Neural progenitor cell (in vitro differentiated cells): ENCODE measurements around the gene RNF214. TPM values are rescaled to one million over a fixed set of nuclear protein-coding genes. Genes with fewer than 3 reads are reported as not detected.

Experiments used
- DNase-seq: peaks from one replicate; pipeline ENCODE4 v3.0.0-alpha.2; 2016; ENCODE audit warnings: low spot score
- H2AFZ ChIP-seq: fragments of 200-600 bp; sonication (generic); replicated peaks from 2 replicates; pipeline ENCODE4 v1.6.1; 2016; ENCODE audit warnings: antibody characterized with exemption
- H3F3A ChIP-seq: fragments of 200-600 bp; sonication (generic); 2 replicates; pipeline ENCODE4 v1.6.1; 2016; ENCODE audit warnings: antibody characterized with exemption, low read depth
- H3K27ac ChIP-seq: fragments of 200-600 bp; sonication (generic); 2 replicates; pipeline ENCODE4 v1.5.1; 2016; ENCODE audit warnings: mild to moderate bottlenecking
- H3K27me3 ChIP-seq: fragments of 200-600 bp; sonication (generic); 2 replicates; pipeline ENCODE4 v1.6.1; 2016; ENCODE audit warnings: mild to moderate bottlenecking, moderate library complexity
- H3K36me3 ChIP-seq: fragments of 200-600 bp; sonication (generic); 2 replicates; pipeline ENCODE4 v1.5.1; 2016
- H3K4me1 ChIP-seq: fragments of 200-600 bp; sonication (generic); 2 replicates; pipeline ENCODE4 v1.6.1; 2016; ENCODE audit warnings: mixed run types
- H3K4me2 ChIP-seq: fragments of 200-600 bp; sonication (generic); 2 replicates; pipeline ENCODE4 v1.6.1; 2016
- H3K4me3 ChIP-seq: fragments of 200-600 bp; sonication (generic); 2 replicates; pipeline ENCODE4 v1.5.1; 2016
- H3K79me2 ChIP-seq: fragments of 200-600 bp; sonication (generic); 2 replicates; pipeline ENCODE4 v1.6.1; 2016; ENCODE audit warnings: low read depth
- H3K9ac ChIP-seq: fragments of 200-600 bp; sonication (generic); 2 replicates; pipeline ENCODE4 v1.6.1; 2016
- H3K9me3 ChIP-seq: fragments of 200-600 bp; sonication (generic); 2 replicates; pipeline ENCODE4 v1.5.1; 2016; ENCODE audit warnings: low read depth
- H4K20me1 ChIP-seq: fragments of 200-600 bp; sonication (generic); 2 replicates; pipeline ENCODE4 v1.6.1; 2016; ENCODE audit warnings: low read depth
- H3K27ac Mint-ChIP-seq: 3 replicates; pipeline ENCODE4 v1.8.0; 2021; ENCODE audit warnings: mixed read lengths
- H3K27me3 Mint-ChIP-seq: 2 replicates; pipeline ENCODE4 v1.8.0; 2022; ENCODE audit warnings: low read depth, mild to moderate bottlenecking, inconsistent platforms, moderate library complexity, mixed read lengths; ENCODE audit not compliant: insufficient read depth
- H3K36me3 Mint-ChIP-seq: 3 replicates; pipeline ENCODE4 v1.8.0; 2021; ENCODE audit warnings: mixed read lengths
- H3K4me1 Mint-ChIP-seq: 3 replicates; pipeline ENCODE4 v1.8.0; 2021; ENCODE audit warnings: mixed read lengths
- H3K4me3 Mint-ChIP-seq: 3 replicates; pipeline ENCODE4 v1.8.0; 2021; ENCODE audit warnings: mild to moderate bottlenecking, moderate library complexity, mixed read lengths
- H3K9me3 Mint-ChIP-seq: 3 replicates; pipeline ENCODE4 v1.8.0; 2020; ENCODE audit warnings: mixed read lengths
- CTCF ChIP-seq: fragments of 200-600 bp; sonication (generic); IDR thresholded peaks from 2 replicates; pipeline ENCODE4 v1.5.1; 2017; ENCODE audit warnings: antibody characterized with exemption, mild to moderate bottlenecking
- EZH2 ChIP-seq: fragments of 200-600 bp; sonication (generic); IDR thresholded peaks from 2 replicates; pipeline ENCODE4 v1.6.1; 2017; ENCODE audit warnings: antibody characterized with exemption, mild to moderate bottlenecking, moderate library complexity
- EZH2phosphoT487 ChIP-seq: fragments of 200-600 bp; sonication (generic); IDR thresholded peaks from 2 replicates; pipeline ENCODE4 v1.6.1; 2017; ENCODE audit warnings: antibody characterized with exemption
- small RNA-seq: library from RNA; depleted of rRNA; stranded (forward); fragments of <200 nt; gene quantifications from one replicate; pipeline ENCODE3, GENCODE V24; 2015
- total RNA-seq: library from RNA; depleted of rRNA; stranded (reverse); fragments of >200 nt; gene quantifications from 2 replicates; pipeline ENCODE4 v1.2.3, GENCODE V29; 2015; ENCODE audit warnings: low replicate concordance

Gene RNF214
- total RNA-seq, 1 donor from 2014 or later: 43.6 TPM

GRCh38 chr11:117334896-117335295 lies 102.4 kb downstream of the RNF214 start:
- H3K9me3 ChIP-seq: no peaks in the 10 kb centered on the region
- H3K4me1 ChIP-seq: peaks cover 16% of the 10 kb centered on the region
- Mint-ChIP-seq H3K27me3 (no peaks in the 10 kb centered on the region), H3K4me1 (peaks cover 2% of the 10 kb centered on the region), H3K36me3 (peaks cover 7% of the 10 kb centered on the region), H3K4me3 (no peak overlapping the region), H3K27ac (no peak overlapping the region), H3K9me3 (no peaks in the 10 kb centered on the region)
- H3K9ac ChIP-seq: no peak overlapping the region
- H3K79me2 ChIP-seq: no peaks in the 10 kb centered on the region
- H4K20me1 ChIP-seq: peaks cover 6% of the 10 kb centered on the region
- H3K4me2 ChIP-seq: peak overlapping the region; percentile 35
- no peaks in the 10 kb centered on the region for H3K36me3 ChIP-seq
- no peaks in the 10 kb centered on the region for H3K27me3 ChIP-seq
- no peak overlapping the region for H2AFZ ChIP-seq
- no peak for DNase-seq
- TF ChIP-seq EZH2phosphoT487 (no peak), EZH2 (no peak), CTCF (no peak)
- no peak overlapping the region for H3K27ac ChIP-seq
- no peak overlapping the region for H3K4me3 ChIP-seq
- H3F3A ChIP-seq: peaks cover 7% of the 10 kb centered on the region

- no peaks in the 10 kb centered on the region for H3K36me3 ChIP-seq
- H3K4me3 ChIP-seq: no peak overlapping the region
- no peak for DNase-seq
- no peak overlapping the region for H3K4me2 ChIP-seq
- no peak overlapping the region for H3K4me3 Mint-ChIP-seq
- H3K9me3 ChIP-seq: no peaks in the 10 kb centered on the region
- no peaks in the 10 kb centered on the region for H3K27me3 Mint-ChIP-seq
- peaks cover 7% of the 10 kb centered on the region for H3K36me3 Mint-ChIP-seq
- no peak overlapping the region for H3K9ac ChIP-seq
- no peaks in the 10 kb centered on the region for H3K9me3 Mint-ChIP-seq
- peaks cover 6% of the 10 kb centered on the region for H4K20me1 ChIP-seq
- H3K27me3 ChIP-seq: no peaks in the 10 kb centered on the region
- no peaks in the 10 kb centered on the region for H3K4me1 Mint-ChIP-seq
- H3K27ac ChIP-seq: no peak overlapping the region
- no peak overlapping the region for H2AFZ ChIP-seq
- no peaks in the 10 kb centered on the region for H3K79me2 ChIP-seq
- no peak for TF ChIP-seq EZH2phosphoT487
- no peak for TF ChIP-seq EZH2
- TF ChIP-seq CTCF: no peak
- H3K4me1 ChIP-seq: peaks cover 16% of the 10 kb centered on the region
- H3K27ac Mint-ChIP-seq: no peak overlapping the region
- peaks cover 7% of the 10 kb centered on the region for H3F3A ChIP-seq
Measured at GRCh38 chr11:117335399-117335798, 102.9 kb downstream of the RNF214 start.

Small RNAs within 50 kb of the gene (small RNA-seq; reads per million reads assigned to genes)
- gene RF00564: not detected

Other genes with a start within 250 kb of the RNF214 start
- gene SIK3, start 134.2 kb upstream of the RNF214 start, total RNA-seq: 19.7 and 24.4 TPM in 2 replicates
- gene PAFAH1B2, start 88.4 kb upstream of the RNF214 start, total RNA-seq: 161 and 203 TPM in 2 replicates
- 13.3 and 20.5 TPM in 2 replicates for gene SIDT2, start 53.9 kb upstream of the RNF214 start, total RNA-seq
- gene TAGLN, start 33.3 kb upstream of the RNF214 start, total RNA-seq: 24.5 and 34.0 TPM in 2 replicates
- 14.2 and 36.6 TPM in 2 replicates for gene PCSK7, start 598 bp upstream of the RNF214 start, total RNA-seq
- gene BACE1-AS, start 58.7 kb downstream of the RNF214 start, total RNA-seq: 7.6 and 10.3 TPM in 2 replicates
- gene BACE1, start 83.6 kb downstream of the RNF214 start, total RNA-seq: 8.2 and 16.3 TPM in 2 replicates
- gene CEP164, start 95.2 kb downstream of the RNF214 start, total RNA-seq: 24.2 and 26.0 TPM in 2 replicates